GM12878 (cell line): ENCODE data around the gene ATF6. TPM values are rescaled to one million over a fixed set of nuclear protein-coding genes. Genes with fewer than 3 reads are reported as not detected.

Experiments
- ATAC-seq: fragments of 200-7000 bp; cut with Tn5 transposase; 3 replicates; pipeline ENCODE4 v1.9.1; 2020; ENCODE audit warnings: mild to moderate bottlenecking, moderate library complexity
- BruUV-seq: library from RNA; stranded (reverse); fragments of 400-500 nt; replicated peaks from 2 replicates; lab custom pipeline; 2021; lab: Mats Ljungman, UMichigan
- CTCF ChIA-PET: fragments of 300-600 bp; sonication (Branson Sonifier 250); formaldehyde crosslinking; extraction: SDS; loops from one replicate; lab custom pipeline; 2021; ENCODE audit warnings: inconsistent platforms; lab: Yijun Ruan, JAX
- POLR2A ChIA-PET: fragments of 350-600 bp; formaldehyde crosslinking; extraction: SDS; loops from one replicate; lab custom pipeline; 2021; ENCODE audit warnings: inconsistent platforms; lab: Charles Lee
- RAD21 ChIA-PET: fragments of 300-600 bp; sonication (Branson Sonifier 250); formaldehyde crosslinking; loops from one replicate; lab custom pipeline; 2023; ENCODE audit warnings: antibody characterized with exemption; ENCODE audit not compliant: unreplicated experiment; lab: Charles Lee
- SMC1A ChIA-PET: fragments of 300-600 bp; sonication (Branson Sonifier 250); formaldehyde crosslinking; loops from one replicate; lab custom pipeline; 2023; ENCODE audit not compliant: unreplicated experiment, uncharacterized antibody; lab: Charles Lee
- DNase-seq: peaks from one replicate; pipeline ENCODE4 v3.0.0-alpha.2; 2011; ENCODE audit warnings: low read depth, low spot score
- FAIRE-seq: peaks from 3 replicates; lab custom pipeline; 2011; peaks lifted over from hg19 to GRCh38; lab: Jason Lieb, UNC
- H2AFZ ChIP-seq: 2 replicates; pipeline ENCODE4 v1.6.0; 2011; ENCODE audit warnings: low read depth, low read length, control low read depth; ENCODE audit not compliant: control insufficient read depth
- H3K27ac ChIP-seq: 2 replicates; pipeline ENCODE4 v1.5.1; 2011; ENCODE audit warnings: control low read depth; ENCODE audit not compliant: control insufficient read depth, insufficient read depth
- H3K27me3 ChIP-seq, 2 experiments: replicated peaks in 1 of 2; 2 replicates each; pipeline versions ENCODE4 v1.6.0 to v1.6.1; 2011; ENCODE audit warnings: low read length in 1 of 2; ENCODE audit not compliant: control insufficient read depth in 2 of 2, insufficient read depth in 2 of 2
- H3K36me3 ChIP-seq, 2 experiments: 2 replicates each; pipeline ENCODE4 v1.5.1; 2011; ENCODE audit warnings: low read length in 1 of 2; ENCODE audit not compliant: control insufficient read depth in 2 of 2, insufficient read depth in 2 of 2
- H3K4me1 ChIP-seq: 2 replicates; pipeline ENCODE4 v1.6.1; 2011; ENCODE audit warnings: mild to moderate bottlenecking, low read length, moderate library complexity, mixed read lengths; ENCODE audit not compliant: control insufficient read depth, insufficient read depth
- H3K4me2 ChIP-seq: 2 replicates; pipeline ENCODE4 v1.6.0; 2011; ENCODE audit warnings: control low read depth; ENCODE audit not compliant: control insufficient read depth, insufficient read depth
- H3K4me3 ChIP-seq: fragments of 200-600 bp; sonication (generic); 2 replicates; pipeline ENCODE4 v1.5.1; 2016
- H3K79me2 ChIP-seq: 2 replicates; pipeline ENCODE4 v1.6.0; 2011; ENCODE audit warnings: low read length; ENCODE audit not compliant: control insufficient read depth, insufficient read depth
- H3K9ac ChIP-seq: 2 replicates; pipeline ENCODE4 v1.8.0; 2011; ENCODE audit warnings: low read length, control low read depth, mixed read lengths; ENCODE audit not compliant: control insufficient read depth, insufficient read depth
- H3K9me3 ChIP-seq: replicated peaks from 3 replicates; pipeline ENCODE4 v1.5.1; 2011; ENCODE audit warnings: mild to moderate bottlenecking, low read length; ENCODE audit not compliant: control insufficient read depth, insufficient read depth
- H4K20me1 ChIP-seq: 2 replicates; pipeline ENCODE4 v1.6.0; 2011; ENCODE audit not compliant: control insufficient read depth, insufficient read depth
- BCL11A ChIP-seq: IDR thresholded peaks from 2 replicates; pipeline ENCODE4 v1.6.1; 2011; ENCODE audit warnings: low read depth, low read length
- CHD2 ChIP-seq: IDR thresholded peaks from 2 replicates; pipeline ENCODE4 v1.6.1; 2011; ENCODE audit warnings: low read depth, low read length, improper control_type of control experiment, borderline replicate concordance
- CTCF ChIP-seq, 3 experiments: IDR thresholded peaks in 2 of 3; conservative IDR thresholded peaks in 1 of 3; 2 replicates each; pipeline ENCODE4 v1.5.1; 2011; ENCODE audit warnings: low read depth in 3 of 3, low read length in 3 of 3, mild to moderate bottlenecking in 3 of 3, control low read depth in 2 of 3, moderate library complexity in 2 of 3, inconsistent platforms in 1 of 3, mixed read lengths in 1 of 3; ENCODE audit not compliant: control insufficient read depth in 2 of 3, insufficient read depth in 1 of 3; ENCODE audit errors: extremely low read depth in 1 of 3
- HCFC1 ChIP-seq: fragments of 150-350 bp; IDR thresholded peaks from 2 replicates; pipeline ENCODE4 v1.6.1; 2014; ENCODE audit warnings: low read length
- HDAC6 ChIP-seq: fragments of 200-600 bp; sonication (generic); IDR thresholded peaks from one replicate; pipeline ENCODE4 v1.8.0; 2017; ENCODE audit warnings: antibody characterized with exemption; ENCODE audit not compliant: unreplicated experiment
- NR2F1 ChIP-seq: fragments of 450-650 bp; conservative IDR thresholded peaks from 2 replicates; pipeline ENCODE4 v1.6.1; 2017; ENCODE audit warnings: mild to moderate bottlenecking
- POLR2AphosphoS2 ChIP-seq: IDR thresholded peaks from 2 replicates; pipeline ENCODE4 v1.6.1; 2011; ENCODE audit warnings: low read depth, mild to moderate bottlenecking, low read length, improper control_type of control experiment, moderate library complexity
- SREBF1 ChIP-seq: IDR thresholded peaks from 2 replicates; pipeline ENCODE4 v1.6.1; 2012; ENCODE audit warnings: mild to moderate bottlenecking, low read length
- ZNF217 ChIP-seq: fragments of 450-650 bp; IDR thresholded peaks from 2 replicates; pipeline ENCODE4 v1.6.1; 2017; ENCODE audit warnings: antibody characterized with exemption, mild to moderate bottlenecking
- ZNF592 ChIP-seq: fragments of 450-650 bp; IDR thresholded peaks from 2 replicates; pipeline ENCODE4 v1.6.1; 2017; ENCODE audit warnings: mild to moderate bottlenecking, moderate library complexity
- ZZZ3 ChIP-seq: IDR thresholded peaks from 2 replicates; pipeline ENCODE4 v1.6.1; 2011; ENCODE audit warnings: low read depth; ENCODE audit not compliant: control insufficient read depth, insufficient read length
- WGBS: methylation state at CpG from one replicate; pipeline ENCODE4 v1.1.6; 2016; ENCODE audit warnings: low lambda C conversion rate; ENCODE audit not compliant: insufficient replicate concordance, insufficient coverage; ENCODE audit errors: missing lambda C conversion rate; 5-methylcytosine and 5-hydroxymethylcytosine counted together
- in situ Hi-C: fragments of 300-500 bp; cut with MboI; formaldehyde crosslinking; loops from 9 replicates; pipeline ENCODE4 v1.14.3; 2018; ENCODE audit warnings: mixed read lengths
- intact Hi-C: fragments of 100-400 bp; cut with micrococcal nuclease; formaldehyde crosslinking; loops from one replicate; pipeline ENCODE4 v1.14.2; 2022; ENCODE audit not compliant: unreplicated experiment
- polyA plus RNA-seq, 11 experiments: library from polyadenylated mRNA; depleted of rRNA in 4 of 11; unstranded in 6 of 11; stranded (reverse) in 5 of 11; fragments of >200 nt; fragmentation: Nextera tagmentation in 4 of 11; fragmentation: Illumina TruSeq in 1 of 11; extraction: Ambion mirVana in 4 of 11; extraction: Trizol in 1 of 11; gene quantifications; 1 replicate in 1 of 11; 2 replicates in 10 of 11; pipeline versions ENCODE4 v1.2.1 to v1.2.3, GENCODE V29; 2011 to 2016; ENCODE audit warnings: inconsistent platforms in 2 of 11, missing spikeins in 2 of 11, low read depth in 1 of 11
- total RNA-seq, 4 experiments: library from RNA; depleted of rRNA in 3 of 4; stranded (reverse); fragments of >200 nt in 3 of 4; fragmentation: Illumina TruSeq in 1 of 4; extraction: Trizol in 1 of 4; gene quantifications; 2 replicates each; pipeline versions ENCODE4 v1.2.1 to v1.2.3, GENCODE V29; 2013 to 2021

Gene ATF6
- total and polyA plus RNA-seq, 10 of the 15 experiments (the other 5 are each of a cell fraction or from before 2014, with no cell fraction given) = 7.8 to 24.3 (median 14.7) TPM

GRCh38 chr1:161940866-161941591 lies 174.9 kb downstream of the ATF6 start:
- Histone ChIP-seq H3K9me3 (no peaks in the 10 kb centered on the region), H3K4me3 (no peak overlapping the region), H2AFZ (no peak overlapping the region), H3K9ac (no peak overlapping the region), H3K27ac (no peak overlapping the region), H4K20me1 (no peaks in the 10 kb centered on the region), H3K4me2 (no peak overlapping the region), H3K36me3 (peaks cover 0 to 12% of the 10 kb centered on the region in 2 experiments; a peak in 3 of 4 replicates), H3K4me1 (no peaks in the 10 kb centered on the region), H3K27me3 (no peaks in the 10 kb centered on the region), H3K79me2 (no peaks in the 10 kb centered on the region)
- 63% methylated on average over 3 of the region's 3 CpGs for WGBS
- TF ChIP-seq HCFC1 (no peak), POLR2AphosphoS2 (no peak), ZNF217 (no peak), ZNF592 (no peak), CTCF (IDR thresholded peaks at IDR 0.05 in 2 of 3, conservative IDR thresholded peaks at IDR 0.05 in 1 of 3; ENCODE audit: control insufficient read depth in 2 of 3, extremely low read depth in 1 of 3, insufficient read depth in 1 of 3, low read depth in 3 of 3, low read length in 3 of 3) (no peak), ZZZ3 (no peak), HDAC6 (no peak), CHD2 (no peak), BCL11A (no peak), NR2F1 (no peak), SREBF1 (no peak)
- SMC1A ChIA-PET = interaction anchor here (1.0 kb wide), 1 partner anchor 26 kb away, joined by 5 read pairs; no protein-coding TSS in a partner anchor
- no TSS peak for BruUV-seq
- intact Hi-C loops (no loop called here), in situ Hi-C loops (no loop called here)
- FAIRE-seq = no peak
- DNase-seq = no peak
- POLR2A ChIA-PET = no interaction called here
- RAD21 ChIA-PET = no interaction called here
- no peak for ATAC-seq
- CTCF ChIA-PET = no interaction called here
